Liver (tissue), 9 donors: ENCODE measurements around the gene ANKRD45. TPM values are rescaled to one million over a fixed set of nuclear protein-coding genes. Genes with fewer than 3 reads are reported as not detected.

ENCODE experiments used
- DNase-seq: peaks from one replicate; pipeline ENCODE4 v3.0.0-alpha.2; 2017; ENCODE audit warnings: low spot score
- H3K27ac ChIP-seq, 2 donors: one replicate each; pipeline ENCODE4 v1.7.0; 2013; ENCODE audit warnings: inconsistent platforms in 2 of 2, low read length in 2 of 2, control low read depth in 1 of 2, low read depth in 1 of 2, mild to moderate bottlenecking in 1 of 2
- H3K27me3 ChIP-seq, 4 donors: one replicate each; pipeline versions ENCODE4 v1.6.1 to v1.7.0; 2013; ENCODE audit warnings: low read length in 3 of 4, inconsistent platforms in 1 of 4, mild to moderate bottlenecking in 1 of 4, moderate library complexity in 1 of 4; ENCODE audit not compliant: control insufficient read depth in 4 of 4, insufficient read depth in 4 of 4
- H3K36me3 ChIP-seq, 4 donors: one replicate each; pipeline versions ENCODE4 v1.6.1 to v1.7.0; 2013; ENCODE audit warnings: low read length in 3 of 4, mild to moderate bottlenecking in 3 of 4, low read depth in 1 of 4, moderate library complexity in 1 of 4; ENCODE audit not compliant: control insufficient read depth in 4 of 4, insufficient read depth in 3 of 4
- H3K4me1 ChIP-seq, 4 donors: one replicate each; pipeline versions ENCODE4 v1.6.1 to v1.7.0; 2013; ENCODE audit warnings: low read length in 3 of 4, mild to moderate bottlenecking in 3 of 4, moderate library complexity in 1 of 4; ENCODE audit not compliant: control insufficient read depth in 4 of 4, insufficient read depth in 4 of 4
- H3K4me3 ChIP-seq, 3 donors: one replicate each; pipeline versions ENCODE4 v1.6.1 to v1.7.0; 2013; ENCODE audit warnings: low read length in 3 of 3, control low read depth in 1 of 3, low read depth in 1 of 3, mild to moderate bottlenecking in 1 of 3
- H3K9ac ChIP-seq, 2 donors: one replicate each; pipeline ENCODE4 v1.7.0; 2013; ENCODE audit warnings: low read length in 2 of 2, mild to moderate bottlenecking in 2 of 2, moderate library complexity in 2 of 2, control low read depth in 1 of 2, low read depth in 1 of 2
- H3K9me3 ChIP-seq, 4 donors: one replicate each; pipeline versions ENCODE4 v1.6.1 to v1.7.0; 2013; ENCODE audit warnings: low read length in 3 of 4; ENCODE audit not compliant: control insufficient read depth in 4 of 4
- ATF3 ChIP-seq: IDR thresholded peaks from 2 replicates; pipeline ENCODE4 v1.6.1; 2016; ENCODE audit warnings: antibody characterized with exemption
- CTCF ChIP-seq: fragments of 150-350 bp; IDR thresholded peaks from 2 replicates; pipeline ENCODE4 v1.5.1; 2017; ENCODE audit warnings: improper control_type of control experiment, low read depth, low read length; ENCODE audit not compliant: missing input control
- EGR1 ChIP-seq, 2 donors: IDR thresholded peaks; 2 replicates each; pipeline ENCODE4 v1.6.1; 2016 to 2018; ENCODE audit warnings: antibody characterized with exemption in 2 of 2, low read depth in 2 of 2
- FOXA2 ChIP-seq: IDR thresholded peaks from 2 replicates; pipeline ENCODE4 v1.6.1; 2016; ENCODE audit warnings: antibody characterized with exemption
- HNF4A ChIP-seq, 2 donors: conservative IDR thresholded peaks; 2 replicates each; pipeline ENCODE4 v1.6.1; 2016; ENCODE audit warnings: antibody characterized with exemption in 2 of 2, mild to moderate bottlenecking in 2 of 2
- HNF4G ChIP-seq: IDR thresholded peaks from 2 replicates; pipeline ENCODE4 v1.6.1; 2016; ENCODE audit warnings: antibody characterized with exemption
- JUND ChIP-seq, 2 donors: IDR thresholded peaks; 2 replicates each; pipeline ENCODE4 v1.6.1; 2016; ENCODE audit warnings: antibody characterized with exemption in 2 of 2
- MAX ChIP-seq: IDR thresholded peaks from 2 replicates; pipeline ENCODE4 v1.6.1; 2016; ENCODE audit warnings: antibody characterized with exemption
- RAD21 ChIP-seq, 2 donors: IDR thresholded peaks; 2 replicates each; pipeline ENCODE4 v1.6.1; 2016; ENCODE audit warnings: antibody characterized with exemption in 2 of 2, mild to moderate bottlenecking in 2 of 2
- REST ChIP-seq: IDR thresholded peaks from 2 replicates; pipeline ENCODE4 v1.6.1; 2016; ENCODE audit warnings: antibody characterized with exemption, mild to moderate bottlenecking
- RXRA ChIP-seq, 2 donors: IDR thresholded peaks; 2 replicates each; pipeline ENCODE4 v1.6.1; 2017 to 2018; ENCODE audit warnings: antibody characterized with exemption in 2 of 2, mild to moderate bottlenecking in 1 of 2
- TAF1 ChIP-seq: conservative IDR thresholded peaks from 2 replicates; pipeline ENCODE4 v1.6.1; 2016; ENCODE audit warnings: antibody characterized with exemption, mild to moderate bottlenecking
- YY1 ChIP-seq: IDR thresholded peaks from 2 replicates; pipeline ENCODE4 v1.6.1; 2016; ENCODE audit warnings: antibody characterized with exemption, mild to moderate bottlenecking
- ZBTB33 ChIP-seq: IDR thresholded peaks from 2 replicates; pipeline ENCODE4 v1.6.1; 2016; ENCODE audit warnings: antibody characterized with exemption
- WGBS: extraction: QIAGEN DNeasy Blood & Tissue Kit; methylation state at CpG from one replicate; pipeline ENCODE4 v1.1.7; 2013; 5-methylcytosine and 5-hydroxymethylcytosine counted together
- polyA plus RNA-seq, 2 donors: library from polyadenylated mRNA; stranded (reverse) in 1 of 2; unstranded in 1 of 2; fragments of 200-250 nt in 1 of 2; fragments of >200 nt in 1 of 2; fragmentation: Nextera tagmentation in 1 of 2; extraction: Ambion mirVana in 1 of 2; gene quantifications; one replicate each; pipeline versions ENCODE4 v1.2.1 to v1.2.3, GENCODE V29; 2013 to 2015
- total RNA-seq, 2 donors: library from RNA; depleted of rRNA; stranded (reverse); fragments of >200 nt; gene quantifications; one replicate each; pipeline ENCODE4 v1.2.3, GENCODE V29; 2014
- donor health status: healthy.
- donor health status: healthy.
- donor health status: healthy.
- donor health status: healthy.
- donor health status: healthy.

Gene ANKRD45
- total and polyA plus RNA-seq, 4 donors: not detected

GRCh38 chr1:173572201-173572873, 97.3 kb downstream of the ANKRD45 start (continued):
- TF ChIP-seq REST (no peak), YY1 (no peak), ZBTB33 (no peak), TAF1 (no peak), FOXA2 (no peak)

- H3K27me3 ChIP-seq: no peaks in the 10 kb centered on the region
- TF ChIP-seq JUND (IDR thresholded peaks at IDR 0.05) (no peak), HNF4A (conservative IDR thresholded peaks at IDR 0.05) (no peak), REST (no peak)
- no peak overlapping the region for H3K4me3 ChIP-seq
- no peak for DNase-seq
- H3K9me3 ChIP-seq: peaks cover 0 to 6% (median 0%) of the 10 kb centered on the region in 4 donors
- no peak overlapping the region for H3K27ac ChIP-seq
- no peak overlapping the region for H3K9ac ChIP-seq
- H3K4me1 ChIP-seq: no peaks in the 10 kb centered on the region
- 83% methylated on average over 4 of the region's 4 CpGs for WGBS
- H3K36me3 ChIP-seq: no peaks in the 10 kb centered on the region
These were observed 99.2 kb downstream of the ANKRD45 start for GRCh38 chr1:173570370-173571007.

- WGBS: 89% methylated on average over 1 of the region's 1 CpG
- Histone ChIP-seq H3K9ac (no peak overlapping the region), H3K27ac (no peak overlapping the region), H3K4me3 (no peak overlapping the region), H3K4me1 (no peaks in the 10 kb centered on the region), H3K36me3 (no peaks in the 10 kb centered on the region), H3K27me3 (no peaks in the 10 kb centered on the region), H3K9me3 (peaks cover 0 to 6% (median 0%) of the 10 kb centered on the region in 4 donors)
- DNase-seq: no peak
- TF ChIP-seq YY1 (no peak), HNF4G (no peak), MAX (no peak), TAF1 (no peak), EGR1 (IDR thresholded peaks at IDR 0.05; ENCODE audit: low read depth in 2 of 2) (no peak), RXRA (IDR thresholded peaks at IDR 0.05) (no peak), ATF3 (no peak), RAD21 (IDR thresholded peaks at IDR 0.05) (no peak), ZBTB33 (no peak), CTCF (no peak)
These were observed 101.2 kb downstream of the ANKRD45 start for GRCh38 chr1:173568483-173568882.
